Measurements from ENCODE around the gene ADAM12. TPM values are rescaled to one million over a fixed set of nuclear protein-coding genes. Genes with fewer than 3 reads are reported as not detected.

The ADAM12 gene
- total and polyA plus RNA-seq, 2 donors (not counting 1 experiment from before 2014, with no cell fraction given): 21.0 to 56.9 TPM

DNA sequence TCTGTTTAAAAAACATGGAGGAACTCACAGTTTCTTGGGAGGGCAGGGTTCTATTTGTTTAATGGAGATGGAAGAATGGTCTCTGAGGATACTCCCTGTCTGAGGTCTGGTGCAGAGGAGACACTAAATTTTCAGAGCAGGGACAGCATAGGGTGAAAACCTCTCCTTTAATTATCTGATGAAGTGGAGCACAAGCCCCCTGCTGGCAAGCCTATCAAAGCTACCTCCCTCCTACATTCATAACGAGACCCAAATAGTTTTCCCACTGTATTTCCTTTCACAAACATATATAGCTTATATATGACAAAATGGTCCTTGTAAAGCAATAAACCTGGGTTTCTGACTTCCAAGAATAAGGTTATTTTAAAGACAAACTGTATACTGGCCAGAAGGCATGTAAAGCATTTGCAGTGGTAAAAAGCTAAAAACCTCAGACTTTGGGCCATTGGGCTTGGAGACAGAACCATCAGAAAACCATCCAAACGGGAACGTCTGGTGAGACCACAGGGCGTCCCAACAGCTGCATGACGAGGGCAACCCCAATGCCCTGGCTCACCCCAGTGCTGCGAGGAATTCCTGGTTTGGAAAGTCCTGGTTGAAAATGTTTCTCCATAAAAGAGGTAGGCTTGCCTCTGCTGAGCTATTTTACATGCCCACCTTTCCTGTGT lies 290.6 kb downstream of the ADAM12 start:
- no peak overlapping the region for H3K4me2 ChIP-seq (ENCODE audit: extremely low read depth, insufficient read depth, low read length)
- no peaks in the 10 kb centered on the region for H3K9me3 ChIP-seq (ENCODE audit: control insufficient read depth, insufficient read depth, low read depth, low read length)
- H3K4me3 ChIP-seq (replicated peaks in 1 of 4; ENCODE audit: control extremely low read depth in 1 of 4, insufficient read depth in 1 of 4, low read depth in 3 of 4, low read length in 4 of 4): no peak overlapping the region
- no peak overlapping the region for H3K9ac ChIP-seq (ENCODE audit: insufficient read depth, low read length)
- no peak for TF ChIP-seq EZH2 (IDR thresholded peaks at IDR 0.05; ENCODE audit: low read length, missing control alignments)
- TF ChIP-seq, protein P1, sequence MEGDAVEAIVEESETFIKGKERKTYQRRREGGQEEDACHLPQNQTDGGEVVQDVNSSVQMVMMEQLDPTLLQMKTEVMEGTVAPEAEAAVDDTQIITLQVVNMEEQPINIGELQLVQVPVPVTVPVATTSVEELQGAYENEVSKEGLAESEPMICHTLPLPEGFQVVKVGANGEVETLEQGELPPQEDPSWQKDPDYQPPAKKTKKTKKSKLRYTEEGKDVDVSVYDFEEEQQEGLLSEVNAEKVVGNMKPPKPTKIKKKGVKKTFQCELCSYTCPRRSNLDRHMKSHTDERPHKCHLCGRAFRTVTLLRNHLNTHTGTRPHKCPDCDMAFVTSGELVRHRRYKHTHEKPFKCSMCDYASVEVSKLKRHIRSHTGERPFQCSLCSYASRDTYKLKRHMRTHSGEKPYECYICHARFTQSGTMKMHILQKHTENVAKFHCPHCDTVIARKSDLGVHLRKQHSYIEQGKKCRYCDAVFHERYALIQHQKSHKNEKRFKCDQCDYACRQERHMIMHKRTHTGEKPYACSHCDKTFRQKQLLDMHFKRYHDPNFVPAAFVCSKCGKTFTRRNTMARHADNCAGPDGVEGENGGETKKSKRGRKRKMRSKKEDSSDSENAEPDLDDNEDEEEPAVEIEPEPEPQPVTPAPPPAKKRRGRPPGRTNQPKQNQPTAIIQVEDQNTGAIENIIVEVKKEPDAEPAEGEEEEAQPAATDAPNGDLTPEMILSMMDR (conservative IDR thresholded peaks at IDR 0.05 in 1 of 2, IDR thresholded peaks at IDR 0.05 in 1 of 2; ENCODE audit: low read depth in 1 of 2, low read length in 2 of 2): no peak
- H3K36me3 ChIP-seq (ENCODE audit: control insufficient read depth, insufficient read depth, low read length): no peaks in the 10 kb centered on the region
- H3K4me1 ChIP-seq (ENCODE audit: control insufficient read depth, extremely low read depth, insufficient read depth, low read length): no peaks in the 10 kb centered on the region
- no peaks in the 10 kb centered on the region for H4K20me1 ChIP-seq (ENCODE audit: control insufficient read depth, extremely low read depth, insufficient read depth, low read length)
- H3K27me3 ChIP-seq (ENCODE audit: control insufficient read depth, insufficient read depth, low read length): no peaks in the 10 kb centered on the region
- H3K79me2 ChIP-seq (ENCODE audit: control insufficient read depth, insufficient read depth, low read length): no peaks in the 10 kb centered on the region
- no peak overlapping the region for H3K27ac ChIP-seq (ENCODE audit: insufficient read depth, low read length)
- H2AFZ ChIP-seq (ENCODE audit: low read length): no peak overlapping the region
- DNase-seq (ENCODE audit: low read depth in 2 of 2): no peak

DNA sequence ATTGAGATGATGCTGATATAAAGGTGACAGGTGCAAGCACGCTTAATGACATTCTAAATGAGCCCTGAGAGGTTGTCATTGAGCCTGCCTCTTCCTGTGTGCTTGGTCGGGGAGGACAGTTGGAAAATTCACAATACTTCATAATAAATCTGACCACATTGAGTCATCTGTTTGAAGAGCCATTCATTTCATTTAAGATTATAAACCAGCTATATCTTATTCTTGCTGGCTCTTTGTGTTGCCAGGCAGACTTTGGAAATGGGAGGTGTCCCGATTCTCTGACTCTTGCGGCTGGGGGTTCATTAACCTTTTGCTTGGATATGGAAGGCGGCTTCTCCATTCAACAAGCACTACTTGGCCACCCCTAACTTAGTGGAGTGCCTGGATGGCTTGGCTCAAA lies 293.7 kb downstream of the ADAM12 start:
- no peaks in the 10 kb centered on the region for H4K20me1 ChIP-seq (ENCODE audit: control insufficient read depth, extremely low read depth, insufficient read depth, low read length)
- H3K9me3 ChIP-seq (ENCODE audit: control insufficient read depth, insufficient read depth, low read depth, low read length): no peaks in the 10 kb centered on the region
- TF ChIP-seq, protein P1 (conservative IDR thresholded peaks at IDR 0.05 in 1 of 2, IDR thresholded peaks at IDR 0.05 in 1 of 2; ENCODE audit: low read depth in 1 of 2, low read length in 2 of 2): no peak
- no peak for TF ChIP-seq EZH2 (IDR thresholded peaks at IDR 0.05; ENCODE audit: low read length, missing control alignments)
- no peak overlapping the region for H3K4me3 ChIP-seq (replicated peaks in 1 of 4; ENCODE audit: control extremely low read depth in 1 of 4, insufficient read depth in 1 of 4, low read depth in 3 of 4, low read length in 4 of 4)
- no peak overlapping the region for H3K4me2 ChIP-seq (ENCODE audit: extremely low read depth, insufficient read depth, low read length)
- no peaks in the 10 kb centered on the region for H3K27me3 ChIP-seq (ENCODE audit: control insufficient read depth, insufficient read depth, low read length)
- peak in 1 of 2 donors; percentile 76 for DNase-seq (ENCODE audit: low read depth in 2 of 2)
- no peak overlapping the region for H3K9ac ChIP-seq (ENCODE audit: insufficient read depth, low read length)
- no peaks in the 10 kb centered on the region for H3K79me2 ChIP-seq (ENCODE audit: control insufficient read depth, insufficient read depth, low read length)
- no peak overlapping the region for H3K27ac ChIP-seq (ENCODE audit: insufficient read depth, low read length)
- H3K4me1 ChIP-seq (ENCODE audit: control insufficient read depth, extremely low read depth, insufficient read depth, low read length): peaks cover 3% of the 10 kb centered on the region
- no peaks in the 10 kb centered on the region for H3K36me3 ChIP-seq (ENCODE audit: control insufficient read depth, insufficient read depth, low read length)
- H2AFZ ChIP-seq (ENCODE audit: low read length): no peak overlapping the region

DNA sequence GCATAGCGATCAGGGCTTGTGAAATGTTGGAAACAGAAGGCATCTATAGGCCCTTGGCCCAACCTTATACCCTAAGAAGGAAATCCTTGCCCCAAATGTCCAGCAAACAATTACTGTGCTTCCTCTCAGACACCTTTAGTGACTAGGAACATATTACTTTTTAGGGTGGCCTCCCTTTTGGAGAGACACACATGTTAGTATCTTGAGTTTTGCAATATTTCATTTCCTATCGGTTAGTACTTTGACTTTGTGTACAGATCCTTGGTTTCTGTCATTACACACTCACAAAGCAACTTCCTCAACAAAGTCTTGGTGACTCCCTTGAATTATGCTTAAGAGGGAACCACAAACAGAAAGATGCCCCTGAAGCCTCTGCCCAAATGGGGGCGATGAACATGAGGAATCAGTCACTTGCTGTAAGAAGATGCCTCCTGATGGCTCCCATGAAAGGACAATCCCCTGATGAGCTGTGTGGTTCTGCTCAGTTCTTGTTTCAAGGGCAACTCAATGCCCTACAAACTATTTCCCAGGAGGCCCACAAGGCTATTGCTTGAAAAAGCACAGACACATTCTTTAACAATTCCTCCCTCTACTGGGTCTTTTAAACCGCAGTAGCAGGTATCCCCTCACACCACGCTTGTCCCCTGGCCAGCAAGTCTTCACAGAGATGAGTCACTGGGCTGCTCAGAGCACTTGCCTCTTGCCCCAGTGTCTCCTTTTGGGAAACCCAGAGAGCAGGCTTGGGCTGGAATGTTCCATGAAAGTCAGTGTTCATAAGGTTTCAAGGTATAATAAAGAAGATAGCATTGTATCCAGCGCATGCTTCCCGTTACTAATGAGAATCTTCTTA lies 295.7 kb downstream of the ADAM12 start:
- Histone ChIP-seq H3K4me1 (ENCODE audit: control insufficient read depth, extremely low read depth, insufficient read depth, low read length) (peaks cover 5% of the 10 kb centered on the region), H3K4me3 (replicated peaks in 1 of 4; ENCODE audit: control extremely low read depth in 1 of 4, insufficient read depth in 1 of 4, low read depth in 3 of 4, low read length in 4 of 4) (no peak overlapping the region), H3K27ac (ENCODE audit: insufficient read depth, low read length) (no peak overlapping the region), H3K36me3 (ENCODE audit: control insufficient read depth, insufficient read depth, low read length) (no peaks in the 10 kb centered on the region), H3K27me3 (ENCODE audit: control insufficient read depth, insufficient read depth, low read length) (no peaks in the 10 kb centered on the region), H3K9me3 (ENCODE audit: control insufficient read depth, insufficient read depth, low read depth, low read length) (no peaks in the 10 kb centered on the region), H2AFZ (ENCODE audit: low read length) (no peak overlapping the region), H4K20me1 (ENCODE audit: control insufficient read depth, extremely low read depth, insufficient read depth, low read length) (no peaks in the 10 kb centered on the region), H3K9ac (ENCODE audit: insufficient read depth, low read length) (no peak overlapping the region), H3K4me2 (ENCODE audit: extremely low read depth, insufficient read depth, low read length) (no peak overlapping the region), H3K79me2 (ENCODE audit: control insufficient read depth, insufficient read depth, low read length) (no peaks in the 10 kb centered on the region)
- peak in 1 of 2 donors; percentile 92 for DNase-seq (ENCODE audit: low read depth in 2 of 2)
- TF ChIP-seq, protein P1 (conservative IDR thresholded peaks at IDR 0.05 in 1 of 2, IDR thresholded peaks at IDR 0.05 in 1 of 2; ENCODE audit: low read depth in 1 of 2, low read length in 2 of 2): no peak
- TF ChIP-seq EZH2 (IDR thresholded peaks at IDR 0.05; ENCODE audit: low read length, missing control alignments): no peak

All from fibroblast of lung (primary cell).